Epithelial cell of proximal tubule (primary cell): ENCODE data around the gene ODAD4. TPM values are rescaled to one million over a fixed set of nuclear protein-coding genes. Genes with fewer than 3 reads are reported as not detected.

Experiments
- DNase-seq: peaks from one replicate; pipeline ENCODE4 v3.0.0-alpha.2; 2011; ENCODE audit warnings: low read depth
- H3K4me3 ChIP-seq: 2 replicates; pipeline ENCODE4 v1.5.1; 2011; ENCODE audit warnings: low read depth, mild to moderate bottlenecking, low read length
- CTCF ChIP-seq: conservative IDR thresholded peaks from 2 replicates; pipeline ENCODE4 v1.5.1; 2012; ENCODE audit warnings: low read depth, mild to moderate bottlenecking, low read length
- total RNA-seq: library from RNA; depleted of rRNA; stranded (reverse); fragments of >200 nt; gene quantifications from 2 replicates; pipeline ENCODE4 v1.2.3, GENCODE V29; 2015

Gene ODAD4
- total RNA-seq, 1 donor from 2014 or later = 0.23 TPM

GRCh38 chr17:41977991-41978390 is 47.6 kb downstream of the ODAD4 start:
- no peak for DNase-seq
- no peak overlapping the region for H3K4me3 ChIP-seq
- no peak for TF ChIP-seq CTCF

GRCh38 chr17:41982026-41982760 is 51.8 kb downstream of the ODAD4 start:
- H3K4me3 ChIP-seq = no peak overlapping the region
- no peak for TF ChIP-seq CTCF
- no peak for DNase-seq

- DNase-seq = no peak
- TF ChIP-seq CTCF = no peak
- H3K4me3 ChIP-seq = no peak overlapping the region
Observed at GRCh38 chr17:41984454-41984853, 54.0 kb downstream of the ODAD4 start.

GRCh38 chr17:41985919-41986318 is 55.5 kb downstream of the ODAD4 start:
- DNase-seq = no peak
- TF ChIP-seq CTCF = no peak
- H3K4me3 ChIP-seq = no peak overlapping the region

- no peak for DNase-seq
- H3K4me3 ChIP-seq = no peak overlapping the region
- TF ChIP-seq CTCF = no peak
Observed at GRCh38 chr17:41986634-41987033, 56.2 kb downstream of the ODAD4 start.

GRCh38 chr17:41987642-41988041 is 57.2 kb downstream of the ODAD4 start:
- no peak for TF ChIP-seq CTCF
- no peak overlapping the region for H3K4me3 ChIP-seq
- DNase-seq = no peak

GRCh38 chr17:41988418-41988817 is 58.0 kb downstream of the ODAD4 start:
- TF ChIP-seq CTCF = no peak
- DNase-seq = no peak
- H3K4me3 ChIP-seq = no peak overlapping the region
